Pancreas (tissue), 10 donors: Measurements from ENCODE around the gene FSTL4. TPM values are rescaled to one million over a fixed set of nuclear protein-coding genes. Genes with fewer than 3 reads are reported as not detected.

ENCODE experiments used
- ATAC-seq, 4 donors: fragments of 200-7000 bp; cut with Tn5 transposase; one replicate each; pipeline versions ENCODE4 v1.8.0 to v1.9.1; 2020; ENCODE audit warnings: mild to moderate bottlenecking in 4 of 4, moderate library complexity in 4 of 4
- DNase-seq, 6 donors: peaks; one replicate each; pipeline ENCODE4 v3.0.0-alpha.2; 2020
- FAIRE-seq: peaks from 2 replicates; lab custom pipeline; 2012; peaks lifted over from hg19 to GRCh38; lab: Jason Lieb, UNC
- H3K27ac ChIP-seq, 4 donors: fragments of 200-600 bp; sonication (generic); 1 replicate in 3 of 4; 2 replicates in 1 of 4; pipeline versions ENCODE4 v1.5.0 to v1.8.0; 2020
- H3K27me3 ChIP-seq, 4 donors: fragments of 200-600 bp; one replicate each; pipeline ENCODE4 v1.8.0; 2021
- H3K36me3 ChIP-seq, 3 donors: fragments of 200-600 bp; sonication (generic) in 1 of 3; one replicate each; pipeline versions ENCODE4 v1.5.0 to v1.8.0; 2020 to 2021
- H3K4me1 ChIP-seq, 3 donors: fragments of 200-600 bp; one replicate each; pipeline ENCODE4 v1.8.0; 2021
- H3K4me3 ChIP-seq, 4 donors: fragments of 200-600 bp; sonication (generic) in 2 of 4; one replicate each; pipeline versions ENCODE4 v1.5.0 to v1.8.0; 2020 to 2021
- H3K9me3 ChIP-seq, 4 donors: fragments of 200-600 bp; one replicate each; pipeline ENCODE4 v1.8.0; 2021
- CTCF ChIP-seq, 4 donors: fragments of 200-600 bp; sonication (generic) in 3 of 4; IDR thresholded peaks; one replicate each; pipeline versions ENCODE4 v1.5.0 to v1.8.0; 2021; ENCODE audit warnings: antibody characterized with exemption in 4 of 4
- WGBS, 2 donors: extraction: QIAGEN DNeasy Blood & Tissue Kit; methylation state at CpG; one replicate each; pipeline ENCODE4 v1.1.7; 2013; 5-methylcytosine and 5-hydroxymethylcytosine counted together
- intact Hi-C, 3 donors: fragments of 100-400 bp; cut with DNase I; formaldehyde crosslinking; loops; one replicate each; pipeline versions ENCODE4 v1.11.1 to v1.14.2; 2022
- polyA plus RNA-seq, 2 donors: library from polyadenylated mRNA; stranded (reverse); fragments of 200-250 nt; gene quantifications; one replicate each; pipeline ENCODE4 v1.2.3, GENCODE V29; 2013
- total RNA-seq, 6 donors: library from RNA; stranded (reverse); fragmentation: NEBNext Ultra II Directional in 4 of 6; extraction: Animal tissue kit (Norgen Biotek cat#: 25700) in 4 of 6; gene quantifications; one replicate each; pipeline versions ENCODE4 v1.2.1 to v1.2.4, GENCODE V29; 2021 to 2023
- donor health status: healthy with polysubstance abuse.
- donor health status: DM: no; HTN: no; CAD: no; lungs with moderate emphysema.
- donor health status: DM: no; HTN: no; CAD: no.
- donor health status: control.
- donor health status: control.
- donor health status: Bipolar disorder and iron deficiency.
- donor health status: DM: yes; HTN: yes; CAD: no.
- donor health status: DM: no; HTN: no; CAD: no.
- donor health status: DM: no; HTN: no; CAD: no.
- donor health status: DM: yes; HTN: yes; CAD: no.

The FSTL4 gene
- total and polyA plus RNA-seq, 8 donors, result 0.68 to 2.4 (median 1.4) TPM

- no peaks in the 10 kb centered on the region for H3K9me3 ChIP-seq
- WGBS, 2 donors, result 78 to 87% methylated on average over 10 of the region's 10 CpGs
- no peak for TF ChIP-seq CTCF (IDR thresholded peaks at IDR 0.05)
- no peak overlapping the region for H3K27ac ChIP-seq
- ATAC-seq (no peak), FAIRE-seq (no peak), DNase-seq (no peak)
- no peaks in the 10 kb centered on the region for H3K27me3 ChIP-seq
- intact Hi-C loops, result no loop called here
- no peaks in the 10 kb centered on the region for H3K36me3 ChIP-seq
- H3K4me3 ChIP-seq, result no peak overlapping the region
- H3K4me1 ChIP-seq, result no peaks in the 10 kb centered on the region
Observed at GRCh38 chr5:133478199-133478985, 133.9 kb downstream of the FSTL4 start.

- H3K4me1 ChIP-seq, result no peaks in the 10 kb centered on the region
- TF ChIP-seq CTCF (IDR thresholded peaks at IDR 0.05), result no peak
- DNase-seq (no peak), FAIRE-seq (no peak), ATAC-seq (no peak)
- no peaks in the 10 kb centered on the region for H3K9me3 ChIP-seq
- no peaks in the 10 kb centered on the region for H3K27me3 ChIP-seq
- 84 to 92% methylated on average over 7 of the region's 7 CpGs for WGBS, 2 donors
- intact Hi-C loops, result no loop called here
- no peaks in the 10 kb centered on the region for H3K36me3 ChIP-seq
- no peak overlapping the region for H3K27ac ChIP-seq
- no peak overlapping the region for H3K4me3 ChIP-seq
Observed at GRCh38 chr5:133475986-133476385, 136.4 kb downstream of the FSTL4 start.

- Histone ChIP-seq H3K4me3 (no peak overlapping the region), H3K4me1 (no peaks in the 10 kb centered on the region), H3K27ac (no peak overlapping the region), H3K27me3 (no peaks in the 10 kb centered on the region), H3K9me3 (no peaks in the 10 kb centered on the region), H3K36me3 (no peaks in the 10 kb centered on the region)
- no peak for DNase-seq
- intact Hi-C loops, result no loop called here
- ATAC-seq, result no peak
- WGBS, 2 donors, result 70% methylated on average over 20 of the region's 20 CpGs
- no peak for TF ChIP-seq CTCF (IDR thresholded peaks at IDR 0.05)
- no peak for FAIRE-seq
Observed at GRCh38 chr5:133474851-133475590, 137.3 kb downstream of the FSTL4 start.

GRCh38 chr5:133473291-133473690 lies 139.1 kb downstream of the FSTL4 start:
- TF ChIP-seq CTCF (IDR thresholded peaks at IDR 0.05), result no peak
- no peaks in the 10 kb centered on the region for H3K36me3 ChIP-seq
- ATAC-seq (no peak), FAIRE-seq (no peak), DNase-seq (no peak)
- no peak overlapping the region for H3K4me3 ChIP-seq
- intact Hi-C loops, result no loop called here
- WGBS, 2 donors, result 73 to 74% methylated on average over 8 of the region's 8 CpGs
- no peaks in the 10 kb centered on the region for H3K4me1 ChIP-seq
- no peaks in the 10 kb centered on the region for H3K9me3 ChIP-seq
- H3K27ac ChIP-seq, result no peak overlapping the region
- H3K27me3 ChIP-seq, result no peaks in the 10 kb centered on the region

- Histone ChIP-seq H3K4me3 (no peak overlapping the region), H3K27me3 (no peaks in the 10 kb centered on the region), H3K4me1 (no peaks in the 10 kb centered on the region), H3K27ac (no peak overlapping the region), H3K9me3 (no peaks in the 10 kb centered on the region), H3K36me3 (no peaks in the 10 kb centered on the region)
- WGBS, 2 donors, result 54 to 59% methylated on average over 1 of the region's 1 CpG
- ATAC-seq (no peak), FAIRE-seq (no peak), DNase-seq (no peak)
- intact Hi-C loops, result no loop called here
- no peak for TF ChIP-seq CTCF (IDR thresholded peaks at IDR 0.05)
Observed at GRCh38 chr5:133472829-133473228, 139.5 kb downstream of the FSTL4 start.
